ENCODE measurements around the gene TBX10.

DNA sequence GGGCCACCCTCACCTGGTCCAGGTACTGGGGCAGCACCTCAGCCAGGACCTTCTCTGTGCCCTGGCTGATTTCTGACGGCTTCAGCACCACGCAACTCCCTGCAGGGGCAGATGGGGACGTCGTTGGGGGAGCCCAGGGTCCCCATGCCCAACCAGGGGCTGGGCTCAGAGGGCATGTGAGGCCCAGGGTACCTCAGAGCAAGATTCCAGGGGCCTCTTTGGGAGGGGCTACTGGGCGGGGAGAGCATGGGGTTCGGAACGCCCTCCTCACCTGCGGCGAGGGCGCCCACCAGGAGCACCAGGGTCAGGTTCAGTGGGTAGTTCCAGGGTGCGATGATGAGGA lies 26.7 kb upstream of the TBX10 start:
- TF ChIP-seq YY1 (IDR thresholded peaks at IDR 0.05; ENCODE audit: insufficient read depth, insufficient read length) = no peak
- TF ChIP-seq ZNF274 (IDR thresholded peaks at IDR 0.05; ENCODE audit: low read depth, low read length) = no peak
- TF ChIP-seq SUZ12 (IDR thresholded peaks at IDR 0.05; ENCODE audit: extremely low read depth, insufficient read depth, insufficient read length) = no peak

Measured in NT2/D1 (cell line).